Measurements from ENCODE around the gene DTYMK. TPM values are rescaled to one million over a fixed set of nuclear protein-coding genes. Genes with fewer than 3 reads are reported as not detected.

DTYMK gene
- polyA plus RNA-seq, 1 of the 3 experiments (the other 2 are of a cell fraction) = 51.1 TPM

DNA sequence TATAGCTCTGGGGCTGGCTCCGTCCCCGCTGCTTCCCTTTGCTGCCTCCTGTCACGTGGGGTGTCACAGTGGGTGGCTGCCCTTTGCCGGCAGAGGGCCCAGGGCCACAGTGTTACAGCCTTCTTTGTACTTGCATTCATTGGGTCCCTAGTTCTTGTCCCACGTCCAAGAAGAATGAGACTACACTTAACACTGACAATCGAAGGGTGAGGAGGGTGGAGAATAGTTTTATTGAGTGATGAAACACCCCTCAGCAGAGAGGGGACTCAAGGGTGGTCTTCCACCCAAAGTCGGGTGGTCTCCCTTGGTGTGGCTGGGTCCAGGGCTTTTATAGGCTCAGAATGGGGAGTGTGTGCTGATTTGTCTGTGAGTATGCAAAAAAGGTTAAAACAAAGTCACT lies 47.2 kb downstream of the DTYMK start:
- CTCF ChIA-PET = no interaction called here
- Histone ChIP-seq H4K20me1 (ENCODE audit: insufficient read depth) (peaks cover 65% of the 10 kb centered on the region), H3K27me3 (ENCODE audit: insufficient read depth) (no peaks in the 10 kb centered on the region)

DNA sequence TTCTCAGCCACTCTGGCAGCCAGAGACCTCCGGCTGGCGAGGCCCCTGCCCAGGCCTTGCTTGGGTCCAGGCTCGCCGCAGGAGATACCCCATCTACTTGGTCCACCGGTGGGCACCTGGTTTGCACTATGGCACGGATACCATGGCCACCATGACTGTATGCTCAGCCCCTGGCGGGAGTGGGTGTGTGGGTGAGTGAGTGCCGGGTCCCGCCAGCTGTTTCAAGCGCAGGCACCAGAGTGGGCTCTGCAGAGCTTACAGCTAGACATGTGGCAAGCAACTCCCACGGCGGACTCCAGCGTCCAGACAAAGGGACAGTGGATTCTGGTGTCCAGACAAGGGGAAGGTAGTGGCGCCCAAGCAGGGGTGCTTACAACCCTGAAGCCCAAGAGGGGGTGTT lies 47.7 kb downstream of the DTYMK start:
- H3K27ac ChIP-seq (ENCODE audit: low read depth in 2 of 2, low read length in 1 of 2) = no peak overlapping the region
- DNase-seq = no peak
- no peak overlapping the region; the same call in 1 of the 2 replicates for H3K9ac ChIP-seq
- WGBS (ENCODE audit: low lambda C conversion rate) = 86% methylated on average over 7 of the region's 14 CpGs
- peaks cover 90% of the 10 kb centered on the region for H3K79me2 ChIP-seq (ENCODE audit: insufficient read depth)
- CTCF ChIA-PET = interaction anchor here (1.7 kb wide), 2 partner anchors 20 to 26 kb away, joined by 7 to 9 read pairs; no protein-coding TSS in a partner anchor
- peaks cover 3 to 22% of the 10 kb centered on the region in 2 experiments for H3K4me1 ChIP-seq (ENCODE audit: control insufficient read depth in 1 of 2, insufficient read depth in 2 of 2, low read depth in 1 of 2, low read length in 1 of 2)
- POLR2A ChIA-PET = interaction anchor here (0.7 to 2.1 kb wide), 2 partner anchors 95 to 135 kb away, joined by 3 to 4 read pairs; partner anchors contain the start of gene D2HGDH
- H3F3A ChIP-seq (replicated peaks; ENCODE audit: insufficient read depth) = peaks cover 8% of the 10 kb centered on the region
- no peaks in the 10 kb centered on the region for H3K9me3 ChIP-seq
- H3K27me3 ChIP-seq (ENCODE audit: insufficient read depth) = no peaks in the 10 kb centered on the region
- peaks cover 8 to 11% of the 10 kb centered on the region in 2 experiments for H3K36me3 ChIP-seq (replicated peaks in 1 of 2; ENCODE audit: control insufficient read depth in 1 of 2, insufficient read depth in 2 of 2, low read length in 1 of 2)
- no peak for TF ChIP-seq NRF1 (IDR thresholded peaks at IDR 0.05; ENCODE audit: low read depth, low read length)
- no peaks in the 10 kb centered on the region for H3K9me2 ChIP-seq
- peaks cover 65% of the 10 kb centered on the region for H4K20me1 ChIP-seq (ENCODE audit: insufficient read depth)
- H3K4me2 ChIP-seq = peak overlapping the region; percentile 90
- no peak overlapping the region for H2AFZ ChIP-seq (ENCODE audit: low read depth)
- peak overlapping the region; percentile 90 to 92 for H3K4me3 ChIP-seq (ENCODE audit: low read depth in 2 of 2, low read length in 1 of 2)

More for the DNA sequence above, 47.2 kb downstream of the DTYMK start:
- H3K9ac ChIP-seq = no peak overlapping the region
- no peak for DNase-seq
- no peak overlapping the region for H3K27ac ChIP-seq (ENCODE audit: low read depth in 2 of 2, low read length in 1 of 2)
- H3K9me3 ChIP-seq = no peaks in the 10 kb centered on the region
- H3K4me1 ChIP-seq (ENCODE audit: control insufficient read depth in 1 of 2, insufficient read depth in 2 of 2, low read depth in 1 of 2, low read length in 1 of 2) = peaks cover 3 to 22% of the 10 kb centered on the region in 2 experiments
- TF ChIP-seq JUND (IDR thresholded peaks at IDR 0.05) (no peak), RXRA (IDR thresholded peaks at IDR 0.05; ENCODE audit: borderline replicate concordance, low read depth) (no peak), RCOR1 (IDR thresholded peaks at IDR 0.05; ENCODE audit: low read length) (no peak), RFX5 (IDR thresholded peaks at IDR 0.05; ENCODE audit: low read length) (no peak), FOSL2 (IDR thresholded peaks at IDR 0.05; ENCODE audit: borderline replicate concordance, low read depth) (no peak), TEAD4 (IDR thresholded peaks at IDR 0.05; ENCODE audit: borderline replicate concordance, insufficient read depth) (no peak)
- TF ChIP-seq, protein P1, sequence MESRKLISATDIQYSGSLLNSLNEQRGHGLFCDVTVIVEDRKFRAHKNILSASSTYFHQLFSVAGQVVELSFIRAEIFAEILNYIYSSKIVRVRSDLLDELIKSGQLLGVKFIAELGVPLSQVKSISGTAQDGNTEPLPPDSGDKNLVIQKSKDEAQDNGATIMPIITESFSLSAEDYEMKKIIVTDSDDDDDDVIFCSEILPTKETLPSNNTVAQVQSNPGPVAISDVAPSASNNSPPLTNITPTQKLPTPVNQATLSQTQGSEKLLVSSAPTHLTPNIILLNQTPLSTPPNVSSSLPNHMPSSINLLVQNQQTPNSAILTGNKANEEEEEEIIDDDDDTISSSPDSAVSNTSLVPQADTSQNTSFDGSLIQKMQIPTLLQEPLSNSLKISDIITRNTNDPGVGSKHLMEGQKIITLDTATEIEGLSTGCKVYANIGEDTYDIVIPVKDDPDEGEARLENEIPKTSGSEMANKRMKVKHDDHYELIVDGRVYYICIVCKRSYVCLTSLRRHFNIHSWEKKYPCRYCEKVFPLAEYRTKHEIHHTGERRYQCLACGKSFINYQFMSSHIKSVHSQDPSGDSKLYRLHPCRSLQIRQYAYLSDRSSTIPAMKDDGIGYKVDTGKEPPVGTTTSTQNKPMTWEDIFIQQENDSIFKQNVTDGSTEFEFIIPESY (IDR thresholded peaks at IDR 0.05; ENCODE audit: borderline replicate concordance, low read depth) = no peak
- TF ChIP-seq, protein P2, sequence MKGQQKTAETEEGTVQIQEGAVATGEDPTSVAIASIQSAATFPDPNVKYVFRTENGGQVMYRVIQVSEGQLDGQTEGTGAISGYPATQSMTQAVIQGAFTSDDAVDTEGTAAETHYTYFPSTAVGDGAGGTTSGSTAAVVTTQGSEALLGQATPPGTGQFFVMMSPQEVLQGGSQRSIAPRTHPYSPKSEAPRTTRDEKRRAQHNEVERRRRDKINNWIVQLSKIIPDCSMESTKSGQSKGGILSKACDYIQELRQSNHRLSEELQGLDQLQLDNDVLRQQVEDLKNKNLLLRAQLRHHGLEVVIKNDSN (IDR thresholded peaks at IDR 0.05; ENCODE audit: borderline replicate concordance, low read depth) = no peak
- peaks cover 8% of the 10 kb centered on the region in 2 experiments for H3K36me3 ChIP-seq (replicated peaks in 1 of 2; ENCODE audit: control insufficient read depth in 1 of 2, insufficient read depth in 2 of 2, low read length in 1 of 2)
- WGBS (ENCODE audit: low lambda C conversion rate) = 79% methylated on average over 3 of the region's 7 CpGs
- no peaks in the 10 kb centered on the region for H3K9me2 ChIP-seq
- H3K4me2 ChIP-seq = peak overlapping the region; percentile 90; the same call in 1 of the 2 replicates
- no peak overlapping the region for H3K4me3 ChIP-seq (ENCODE audit: low read depth in 2 of 2, low read length in 1 of 2)
- POLR2A ChIA-PET = interaction anchor here (0.7 kb wide), 1 partner anchor 95 kb away, joined by 3 read pairs; the partner anchor contains the start of gene D2HGDH
- no peak overlapping the region for H2AFZ ChIP-seq (ENCODE audit: low read depth)
- peaks cover 8% of the 10 kb centered on the region for H3F3A ChIP-seq (replicated peaks; ENCODE audit: insufficient read depth)
- H3K79me2 ChIP-seq (ENCODE audit: insufficient read depth) = peaks cover 90% of the 10 kb centered on the region
